Left lobe of liver (tissue), 2 donors: ENCODE results near the gene ZNF443. TPM values are rescaled to one million over a fixed set of nuclear protein-coding genes. Genes with fewer than 3 reads are reported as not detected.
"Not testable (repeated sequence)": the region's sequence is repeated elsewhere in the genome, so short reads cannot be mapped to it uniquely, and the experiment has no call there.

Source experiments
- ATAC-seq: fragments of 200-7000 bp; cut with Tn5 transposase; one replicate; pipeline ENCODE4 v1.9.1; 2020; ENCODE audit warnings: mild to moderate bottlenecking, moderate library complexity
- DNase-seq: peaks from one replicate; pipeline ENCODE4 v3.0.0-alpha.2; 2020; ENCODE audit warnings: low spot score
- total RNA-seq: library from RNA; stranded (reverse); gene quantifications from one replicate; pipeline ENCODE4 v1.2.1, GENCODE V29; 2021
- donor health status: DM: no; HTN: no; CAD: no; lungs with moderate emphysema.
- donor health status: DM: no; HTN: yes; CAD: no.

Gene ZNF443
- total RNA-seq = 2.4 TPM

- ATAC-seq = peak; percentile 96
- DNase-seq = peak; percentile 100
Observed at GRCh38 chr19:12440541-12441316, at the start of gene ZNF443. Gene ZNF443, minus strand, starts transcription at chr19:12441021. Its CDS starts 107 bp downstream, at chr19:12440914.

GRCh38 chr19:12486265-12486783 is 45.5 kb upstream of the ZNF443 start:
- ATAC-seq, DNase-seq: not testable (repeated sequence)

- ATAC-seq (no peak), DNase-seq (no peak)
Observed at GRCh38 chr19:12485571-12485970, 44.8 kb upstream of the ZNF443 start.

- DNase-seq (no peak), ATAC-seq (peak; percentile 59)
Observed at GRCh38 chr19:12485052-12485416, 44.2 kb upstream of the ZNF443 start.

GRCh38 chr19:12484371-12485051 is 43.7 kb upstream of the ZNF443 start, which contains the start of gene ZNF709:
Gene ZNF709, minus strand, starts transcription at chr19:12484816. Its CDS starts 159 bp downstream, at chr19:12484657.
- ATAC-seq (peak; percentile 100), DNase-seq (peak; percentile 94)

GRCh38 chr19:12484011-12484370 is 43.2 kb upstream of the ZNF443 start:
- ATAC-seq (no peak), DNase-seq (no peak)

- no peak for DNase-seq
- ATAC-seq = no peak
Observed at GRCh38 chr19:12482509-12482886, 41.7 kb upstream of the ZNF443 start.

- DNase-seq (no peak), ATAC-seq (no peak)
Observed at GRCh38 chr19:12481781-12482508, 41.1 kb upstream of the ZNF443 start.

- DNase-seq = no peak
- no peak for ATAC-seq
Observed at GRCh38 chr19:12478234-12478941, 37.6 kb upstream of the ZNF443 start.

GRCh38 chr19:12467651-12468050 is 26.8 kb upstream of the ZNF443 start:
- DNase-seq, ATAC-seq: not testable (repeated sequence)

GRCh38 chr19:12465211-12465610 is 24.4 kb upstream of the ZNF443 start:
- ATAC-seq = no peak
- DNase-seq = no peak

GRCh38 chr19:12464769-12465168 is 23.9 kb upstream of the ZNF443 start:
- DNase-seq (no peak), ATAC-seq (no peak)

- not testable (repeated sequence) for DNase-seq, ATAC-seq
Observed at GRCh38 chr19:12464139-12464538, 23.3 kb upstream of the ZNF443 start.

- ATAC-seq (no peak), DNase-seq (no peak)
Observed at GRCh38 chr19:12453495-12453894, 12.7 kb upstream of the ZNF443 start.

- ATAC-seq = no peak
- no peak for DNase-seq
Observed at GRCh38 chr19:12450844-12451243, 10.0 kb upstream of the ZNF443 start.

- no peak for ATAC-seq
- no peak for DNase-seq
Observed at GRCh38 chr19:12448808-12449207, 8.0 kb upstream of the ZNF443 start.

GRCh38 chr19:12439686-12440540 is 908 bp downstream of the ZNF443 start:
- DNase-seq (peak; percentile 56), ATAC-seq (peak; percentile 69)

GRCh38 chr19:12430726-12431299 is 10.0 kb downstream of the ZNF443 start:
- not testable (repeated sequence) for DNase-seq, ATAC-seq

- DNase-seq (no peak), ATAC-seq (no peak)
Observed at GRCh38 chr19:12425888-12426274, 14.9 kb downstream of the ZNF443 start.
